SU-DHL-6 (cell line): ENCODE results near the gene SLC7A10.

Experiments
- H2AFZ ChIP-seq: fragments of 200-600 bp; sonication (generic); 2 replicates; pipeline ENCODE4 v1.6.1; 2014; ENCODE audit warnings: low read depth, mild to moderate bottlenecking, moderate library complexity, mixed read lengths, antibody characterized with exemption, low read length; ENCODE audit not compliant: severe bottlenecking
- H3F3A ChIP-seq: fragments of 200-600 bp; shearing (Covaris generic); 2 replicates; pipeline ENCODE4 v1.6.0; 2016; ENCODE audit warnings: antibody characterized with exemption, mild to moderate bottlenecking; ENCODE audit not compliant: insufficient read depth
- H3K27ac ChIP-seq: fragments of 200-600 bp; sonication (generic); 2 replicates; pipeline ENCODE4 v1.5.1; 2016; ENCODE audit warnings: low read depth, mild to moderate bottlenecking, low read length, moderate library complexity, mixed read lengths
- H3K27me3 ChIP-seq: fragments of 200-600 bp; sonication (generic), shearing (Covaris generic); 2 replicates; pipeline ENCODE4 v1.6.0; 2014; ENCODE audit warnings: mild to moderate bottlenecking, low read length
- H3K36me3 ChIP-seq: fragments of 200-600 bp; sonication (generic); 2 replicates; pipeline ENCODE4 v1.6.1; 2014; ENCODE audit warnings: mild to moderate bottlenecking, low read length, mixed read lengths
- H3K4me2 ChIP-seq: fragments of 300-600, 200-600 bp; shearing (Covaris generic), sonication (generic); 2 replicates; pipeline ENCODE4 v1.6.0; 2014; ENCODE audit warnings: low read length, low read depth, mild to moderate bottlenecking; ENCODE audit not compliant: poor library complexity, severe bottlenecking
- H3K4me3 ChIP-seq: fragments of 200-600 bp; sonication (generic); 2 replicates; pipeline ENCODE4 v1.5.1; 2014; ENCODE audit warnings: antibody characterized with exemption, low read length, mild to moderate bottlenecking, mixed read lengths; ENCODE audit not compliant: insufficient read depth, poor library complexity, severe bottlenecking
- H3K79me2 ChIP-seq: fragments of 200-600 bp; sonication (generic); 2 replicates; pipeline ENCODE4 v1.6.1; 2014; ENCODE audit warnings: mild to moderate bottlenecking, low read length, moderate library complexity; ENCODE audit not compliant: insufficient read depth
- H3K9ac ChIP-seq: fragments of 200-600 bp; sonication (generic); 2 replicates; pipeline ENCODE4 v1.7.0; 2014; ENCODE audit warnings: mild to moderate bottlenecking, low read length
- H3K9me2 ChIP-seq: fragments of 200-600 bp; sonication (generic); replicated peaks from 2 replicates; pipeline ENCODE4 v1.6.1; 2014; ENCODE audit warnings: low read length; ENCODE audit not compliant: insufficient read depth
- H3K9me3 ChIP-seq: fragments of 200-600 bp; sonication (generic); 2 replicates; pipeline ENCODE4 v1.6.1; 2014; ENCODE audit warnings: low read length, mixed read lengths; ENCODE audit not compliant: insufficient read depth
- H4K20me1 ChIP-seq: fragments of 200-600 bp; sonication (generic); 2 replicates; pipeline ENCODE4 v1.6.1; 2014; ENCODE audit warnings: low read depth, mild to moderate bottlenecking, antibody characterized with exemption, low read length, moderate library complexity, mixed read lengths
- EZH2phosphoT487 ChIP-seq: fragments of 200-600 bp; sonication (generic), shearing (Covaris generic); conservative IDR thresholded peaks from 2 replicates; pipeline ENCODE4 v1.6.1; 2018; ENCODE audit warnings: mild to moderate bottlenecking, antibody characterized with exemption, low read length, moderate library complexity, mixed read lengths
- TF ChIP-seq, protein P1 (sequence below): fragments of 200-600 bp; sonication (generic); IDR thresholded peaks from one replicate; pipeline ENCODE4 v1.5.1; 2017; ENCODE audit warnings: antibody characterized with exemption, mild to moderate bottlenecking, low read length, moderate library complexity; ENCODE audit not compliant: insufficient read depth, poor library complexity, severe bottlenecking

The SLC7A10 gene

DNA sequence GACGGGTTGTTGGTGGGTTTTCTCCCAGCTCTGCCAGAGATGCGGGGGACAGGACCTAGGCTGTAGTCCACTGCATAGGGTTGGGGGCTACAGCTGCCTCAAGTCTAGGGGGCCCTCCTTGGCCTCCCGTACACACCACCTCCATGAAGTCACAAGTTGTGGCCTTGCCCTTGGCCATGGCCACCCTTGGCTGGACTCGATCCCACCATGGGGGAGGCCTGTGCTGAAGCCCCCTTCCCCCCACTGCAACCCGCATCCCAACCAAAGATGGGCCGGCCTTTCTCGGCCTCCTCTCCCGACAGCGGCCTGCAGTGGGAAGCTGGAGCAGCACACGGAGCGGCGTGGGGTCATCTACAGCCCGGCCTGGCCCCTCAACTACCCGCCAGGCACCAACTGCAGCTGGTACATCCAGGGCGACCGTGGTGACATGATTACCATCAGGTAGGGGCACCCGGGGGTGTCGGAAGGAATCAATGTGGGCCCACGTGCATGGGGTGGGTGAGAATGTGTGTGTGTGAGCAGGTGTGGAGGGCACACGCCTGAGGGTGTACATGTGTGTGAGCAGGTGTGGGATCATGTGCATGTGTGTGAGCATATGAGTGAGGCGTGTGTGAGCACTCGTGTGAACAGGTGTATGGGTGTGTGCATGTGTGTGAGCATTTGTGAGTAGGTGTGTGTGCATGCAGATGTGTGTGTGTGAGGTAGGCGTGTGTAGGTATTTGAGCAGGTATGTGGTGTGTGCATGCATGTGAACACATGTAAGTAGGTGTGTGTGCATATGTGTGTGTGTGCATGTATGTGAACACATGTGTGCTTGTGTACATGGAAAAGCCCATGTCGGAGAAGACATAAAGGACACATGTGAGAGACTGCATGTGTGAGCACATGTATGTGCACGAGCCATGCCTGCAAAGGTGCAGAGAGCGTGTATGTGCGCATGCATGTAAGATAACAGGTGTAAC is 22.8 kb downstream of the SLC7A10 start:
- H3K27me3 ChIP-seq: no peaks in the 10 kb centered on the region
- H3K79me2 ChIP-seq: no peaks in the 10 kb centered on the region
- no peak for TF ChIP-seq EZH2phosphoT487
- TF ChIP-seq, protein P1, sequence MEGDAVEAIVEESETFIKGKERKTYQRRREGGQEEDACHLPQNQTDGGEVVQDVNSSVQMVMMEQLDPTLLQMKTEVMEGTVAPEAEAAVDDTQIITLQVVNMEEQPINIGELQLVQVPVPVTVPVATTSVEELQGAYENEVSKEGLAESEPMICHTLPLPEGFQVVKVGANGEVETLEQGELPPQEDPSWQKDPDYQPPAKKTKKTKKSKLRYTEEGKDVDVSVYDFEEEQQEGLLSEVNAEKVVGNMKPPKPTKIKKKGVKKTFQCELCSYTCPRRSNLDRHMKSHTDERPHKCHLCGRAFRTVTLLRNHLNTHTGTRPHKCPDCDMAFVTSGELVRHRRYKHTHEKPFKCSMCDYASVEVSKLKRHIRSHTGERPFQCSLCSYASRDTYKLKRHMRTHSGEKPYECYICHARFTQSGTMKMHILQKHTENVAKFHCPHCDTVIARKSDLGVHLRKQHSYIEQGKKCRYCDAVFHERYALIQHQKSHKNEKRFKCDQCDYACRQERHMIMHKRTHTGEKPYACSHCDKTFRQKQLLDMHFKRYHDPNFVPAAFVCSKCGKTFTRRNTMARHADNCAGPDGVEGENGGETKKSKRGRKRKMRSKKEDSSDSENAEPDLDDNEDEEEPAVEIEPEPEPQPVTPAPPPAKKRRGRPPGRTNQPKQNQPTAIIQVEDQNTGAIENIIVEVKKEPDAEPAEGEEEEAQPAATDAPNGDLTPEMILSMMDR: no peak
- H3K9me3 ChIP-seq: no peaks in the 10 kb centered on the region
- H3K27ac ChIP-seq: no peak overlapping the region
- no peak overlapping the region for H3K4me2 ChIP-seq
- no peak overlapping the region for H3K4me3 ChIP-seq
- H2AFZ ChIP-seq: no peak overlapping the region
- no peaks in the 10 kb centered on the region for H3K36me3 ChIP-seq
- H3K9me2 ChIP-seq: no peaks in the 10 kb centered on the region
- no peaks in the 10 kb centered on the region for H4K20me1 ChIP-seq
- H3K9ac ChIP-seq: no peak overlapping the region
- H3F3A ChIP-seq: no peaks in the 10 kb centered on the region

DNA sequence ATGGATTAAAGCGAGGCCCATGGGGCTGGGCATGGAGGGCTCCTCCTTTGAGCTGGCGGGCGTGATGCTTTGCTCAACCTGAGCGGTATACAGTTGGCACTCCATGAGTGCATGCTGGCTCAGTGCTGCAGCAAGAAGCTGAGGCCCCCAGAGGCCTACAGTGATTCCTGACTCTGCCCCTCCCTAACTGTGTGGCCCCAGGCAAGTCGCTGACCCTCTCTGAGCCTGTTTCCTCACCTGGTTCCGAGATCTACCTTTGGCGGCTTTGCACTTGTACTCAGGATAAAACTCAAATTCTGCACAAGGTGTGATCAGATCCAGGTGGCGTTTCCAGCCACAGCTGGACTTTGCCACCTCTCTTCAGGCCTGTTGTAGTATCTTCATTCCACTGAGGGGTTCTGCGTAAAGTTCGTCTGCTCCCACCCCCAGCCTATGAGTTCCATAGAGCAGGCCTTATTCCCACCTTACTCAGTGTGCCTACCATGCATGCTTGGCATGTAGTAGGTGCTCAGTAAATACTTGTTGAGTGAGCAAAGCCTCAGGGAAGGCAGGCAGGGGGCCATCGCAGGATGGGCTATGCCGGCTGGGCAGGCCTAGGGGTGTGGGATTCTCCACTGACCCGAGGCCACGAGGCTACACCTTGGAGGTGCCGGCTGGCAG is 23.6 kb downstream of the SLC7A10 start:
- Histone ChIP-seq H3F3A (no peaks in the 10 kb centered on the region), H2AFZ (no peak overlapping the region), H3K27me3 (no peaks in the 10 kb centered on the region), H3K4me2 (no peak overlapping the region), H3K79me2 (no peaks in the 10 kb centered on the region), H3K9me3 (no peaks in the 10 kb centered on the region), H3K4me3 (no peak overlapping the region), H3K27ac (no peak overlapping the region), H3K9ac (no peak overlapping the region), H3K36me3 (no peaks in the 10 kb centered on the region), H3K9me2 (no peaks in the 10 kb centered on the region), H4K20me1 (no peaks in the 10 kb centered on the region)
- TF ChIP-seq EZH2phosphoT487: no peak
- TF ChIP-seq, protein P1: no peak

DNA sequence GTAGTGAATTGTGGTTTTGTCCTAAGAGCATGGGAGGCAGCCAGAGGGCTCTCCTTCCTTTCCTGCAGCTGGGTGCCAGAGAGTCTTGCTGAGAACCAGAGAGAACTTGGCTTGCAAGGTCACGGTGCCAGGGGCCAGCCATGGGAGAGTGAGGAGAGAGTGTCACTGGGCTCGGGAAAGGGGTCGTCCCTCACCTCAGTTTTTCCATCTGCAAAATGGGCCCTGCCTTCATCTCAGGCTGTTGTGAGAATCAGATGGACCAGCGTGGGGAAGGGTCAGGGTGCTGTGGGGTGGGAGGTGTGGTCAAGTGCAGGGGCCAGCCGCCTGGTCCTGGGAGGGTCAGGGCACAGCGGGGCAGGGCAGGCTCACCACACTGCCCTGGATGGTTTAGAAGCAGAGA is 24.2 kb downstream of the SLC7A10 start:
- no peak overlapping the region for H3K27ac ChIP-seq
- H3K9me2 ChIP-seq: no peaks in the 10 kb centered on the region
- no peak overlapping the region for H2AFZ ChIP-seq
- H3K9ac ChIP-seq: no peak overlapping the region
- H3F3A ChIP-seq: no peaks in the 10 kb centered on the region
- H3K36me3 ChIP-seq: no peaks in the 10 kb centered on the region
- H3K27me3 ChIP-seq: no peaks in the 10 kb centered on the region
- H4K20me1 ChIP-seq: no peaks in the 10 kb centered on the region
- no peaks in the 10 kb centered on the region for H3K79me2 ChIP-seq
- H3K9me3 ChIP-seq: no peaks in the 10 kb centered on the region
- H3K4me2 ChIP-seq: no peak overlapping the region
- H3K4me3 ChIP-seq: no peak overlapping the region
- TF ChIP-seq, protein P1: no peak
- TF ChIP-seq EZH2phosphoT487: no peak
